ENCODE data around the gene CBLC.

GRCh38 chr19:44735011-44735410 lies 42.7 kb upstream of the CBLC start:
- TF ChIP-seq CTCF (IDR thresholded peaks at IDR 0.05; ENCODE audit: insufficient read depth, low read length, poor library complexity, severe bottlenecking) = no peak
- no peak for TF ChIP-seq EZH2phosphoT487 (conservative IDR thresholded peaks at IDR 0.05; ENCODE audit: low read length)

All from SU-DHL-6 (cell line).